ENCODE results near the gene EIF2B2.

EIF2B2 gene

GRCh38 chr14:75001261-75001660 is 1.5 kb upstream of the EIF2B2 start:
- DNase-seq = no peak

GRCh38 chr14:75001899-75002298 is 822 bp upstream of the EIF2B2 start:
- DNase-seq = no peak

GRCh38 chr14:75003250-75004027 is 718 bp downstream of the EIF2B2 start:
- DNase-seq = no peak

- DNase-seq = no peak
These were observed 2.6 kb downstream of the EIF2B2 start for GRCh38 chr14:75005357-75005756.

- no peak for DNase-seq
These were observed 6.5 kb downstream of the EIF2B2 start for GRCh38 chr14:75009176-75009575.

- no peak for DNase-seq
These were observed 7.9 kb downstream of the EIF2B2 start for GRCh38 chr14:75010472-75011093.

- DNase-seq = no peak
These were observed 8.8 kb downstream of the EIF2B2 start for GRCh38 chr14:75011356-75011994.

- DNase-seq = no peak
These were observed 10.6 kb downstream of the EIF2B2 start for GRCh38 chr14:75013290-75013689.

- DNase-seq = no peak
These were observed 12.8 kb downstream of the EIF2B2 start for GRCh38 chr14:75015496-75015895.

- no peak for DNase-seq
These were observed 14.1 kb downstream of the EIF2B2 start for GRCh38 chr14:75016815-75017214.

- DNase-seq = no peak
These were observed 16.0 kb downstream of the EIF2B2 start for GRCh38 chr14:75018694-75019093.

GRCh38 chr14:75022655-75023054 is 19.9 kb downstream of the EIF2B2 start:
- no peak for DNase-seq

GRCh38 chr14:75023108-75023507 is 20.4 kb downstream of the EIF2B2 start:
- DNase-seq = no peak

- DNase-seq = no peak
These were observed 22.4 kb downstream of the EIF2B2 start for GRCh38 chr14:75025082-75025481.

- no peak for DNase-seq
These were observed 23.2 kb downstream of the EIF2B2 start for GRCh38 chr14:75025876-75026275.

- DNase-seq = no peak
These were observed 27.4 kb downstream of the EIF2B2 start for GRCh38 chr14:75030147-75030546.

- no peak for DNase-seq
These were observed 30.2 kb downstream of the EIF2B2 start for GRCh38 chr14:75032939-75033338.

GRCh38 chr14:75040507-75040906 is 37.8 kb downstream of the EIF2B2 start:
- no peak for DNase-seq

GRCh38 chr14:75040959-75041358 is 38.2 kb downstream of the EIF2B2 start:
- DNase-seq = no peak

GRCh38 chr14:75041613-75042012 is 38.9 kb downstream of the EIF2B2 start:
- DNase-seq = no peak

- no peak for DNase-seq
These were observed 39.3 kb downstream of the EIF2B2 start for GRCh38 chr14:75042035-75042434.

- DNase-seq = no peak
These were observed 41.6 kb downstream of the EIF2B2 start for GRCh38 chr14:75044322-75044721.

GRCh38 chr14:75044752-75045151 is 42.0 kb downstream of the EIF2B2 start:
- no peak for DNase-seq

GRCh38 chr14:75046275-75046674 is 43.6 kb downstream of the EIF2B2 start:
- no peak for DNase-seq
